Naive thymus-derived CD4-positive, alpha-beta T cell (primary cell): ENCODE results near the gene NTHL1. TPM values are rescaled to one million over a fixed set of nuclear protein-coding genes. Genes with fewer than 3 reads are reported as not detected.

ENCODE experiments used
- ATAC-seq: fragments of 150-1000 bp; cut with Tn5 transposase; 2 replicates; pipeline ENCODE4 v1.10.0; 2021; ENCODE audit warnings: mild to moderate bottlenecking, moderate library complexity
- CTCF ChIA-PET: fragments of 350-600 bp; sonication (Branson Sonifier 250); formaldehyde crosslinking; loops from one replicate; lab custom pipeline; 2021; ENCODE audit warnings: antibody characterized with exemption; lab: Charles Lee
- POLR2A ChIA-PET: fragments of 350-600 bp; sonication (Branson Sonifier 250); formaldehyde crosslinking; loops from one replicate; lab custom pipeline; 2021; ENCODE audit warnings: antibody characterized with exemption, inconsistent platforms; lab: Charles Lee
- DNase-seq, 9 donors: peaks; one replicate each; pipeline versions ENCODE4 v3.0.0 to v3.0.0-alpha.2; 2020 to 2022; ENCODE audit warnings: mixed read lengths in 1 of 9
- H3K27ac ChIP-seq: one replicate; pipeline ENCODE4 v1.7.0; 2013; ENCODE audit warnings: mild to moderate bottlenecking, low read depth, low read length, moderate library complexity
- H3K27me3 ChIP-seq, 2 donors: one replicate each; pipeline ENCODE4 v1.7.0; 2013; ENCODE audit warnings: low read length in 2 of 2, mild to moderate bottlenecking in 2 of 2, moderate library complexity in 2 of 2; ENCODE audit not compliant: control insufficient read depth in 2 of 2, insufficient read depth in 2 of 2
- H3K36me3 ChIP-seq, 3 experiments: 1 replicate in 2 of 3; 2 replicates in 1 of 3; pipeline ENCODE4 v1.7.0; 2013; ENCODE audit warnings: low read length in 3 of 3, mild to moderate bottlenecking in 3 of 3, moderate library complexity in 1 of 3; ENCODE audit not compliant: insufficient read depth in 3 of 3, control insufficient read depth in 2 of 3
- H3K4me1 ChIP-seq, 2 donors: one replicate each; pipeline ENCODE4 v1.7.0; 2013; ENCODE audit warnings: low read length in 2 of 2, mild to moderate bottlenecking in 2 of 2, moderate library complexity in 1 of 2; ENCODE audit not compliant: control insufficient read depth in 2 of 2, insufficient read depth in 2 of 2
- H3K4me3 ChIP-seq: 2 replicates; pipeline ENCODE4 v1.7.0; 2013; ENCODE audit warnings: mild to moderate bottlenecking, low read length
- H3K9me3 ChIP-seq, 3 experiments: 1 replicate in 2 of 3; 2 replicates in 1 of 3; pipeline ENCODE4 v1.7.0; 2013; ENCODE audit warnings: low read length in 3 of 3; ENCODE audit not compliant: control insufficient read depth in 2 of 3
- H3K27ac Mint-ChIP-seq, 9 donors: one replicate each; pipeline ENCODE4 v1.8.0; 2020 to 2022; ENCODE audit warnings: mixed read lengths in 9 of 9, mild to moderate bottlenecking in 8 of 9, moderate library complexity in 5 of 9, inconsistent platforms in 2 of 9
- H3K27me3 Mint-ChIP-seq, 5 donors: one replicate each; pipeline ENCODE4 v1.8.0; 2021 to 2022; ENCODE audit warnings: mixed read lengths in 5 of 5, mild to moderate bottlenecking in 1 of 5
- H3K36me3 Mint-ChIP-seq, 5 donors: one replicate each; pipeline ENCODE4 v1.8.0; 2020 to 2022; ENCODE audit warnings: mixed read lengths in 5 of 5, mild to moderate bottlenecking in 3 of 5, inconsistent platforms in 1 of 5
- H3K4me1 Mint-ChIP-seq, 7 donors: one replicate each; pipeline ENCODE4 v1.8.0; 2020 to 2022; ENCODE audit warnings: mixed read lengths in 7 of 7, mild to moderate bottlenecking in 3 of 7, inconsistent platforms in 1 of 7
- H3K4me3 Mint-ChIP-seq, 10 donors: one replicate each; pipeline ENCODE4 v1.8.0; 2020 to 2022; ENCODE audit warnings: mild to moderate bottlenecking in 10 of 10, mixed read lengths in 10 of 10, moderate library complexity in 6 of 10, inconsistent platforms in 2 of 10
- H3K9me3 Mint-ChIP-seq, 11 donors: one replicate each; pipeline ENCODE4 v1.8.0; 2020 to 2022; ENCODE audit warnings: mixed read lengths in 11 of 11, mild to moderate bottlenecking in 4 of 11, inconsistent platforms in 1 of 11, moderate library complexity in 1 of 11
- intact Hi-C, 2 donors: fragments of 100-400 bp; cut with micrococcal nuclease; formaldehyde crosslinking; loops; one replicate each; pipeline ENCODE4 v1.15.1; 2023
- polyA plus RNA-seq, 2 donors: library from polyadenylated mRNA; unstranded; fragments of 300-500 nt; fragmentation: Illumina TruSeq; gene quantifications; one replicate each; pipeline ENCODE4 v1.2.3, GENCODE V29; 2021
- total RNA-seq, 6 experiments: library from RNA in 5 of 6; stranded (reverse) in 5 of 6; gene quantifications; 1 replicate in 5 of 6; 2 replicates in 1 of 6; pipeline ENCODE4 v1.2.3 and lab custom pipeline; 2021 to 2026

The NTHL1 gene
- total and polyA plus RNA-seq, 7 experiments from 2014 or later, result 4.4 to 27.0 (median 9.4) TPM

DNA sequence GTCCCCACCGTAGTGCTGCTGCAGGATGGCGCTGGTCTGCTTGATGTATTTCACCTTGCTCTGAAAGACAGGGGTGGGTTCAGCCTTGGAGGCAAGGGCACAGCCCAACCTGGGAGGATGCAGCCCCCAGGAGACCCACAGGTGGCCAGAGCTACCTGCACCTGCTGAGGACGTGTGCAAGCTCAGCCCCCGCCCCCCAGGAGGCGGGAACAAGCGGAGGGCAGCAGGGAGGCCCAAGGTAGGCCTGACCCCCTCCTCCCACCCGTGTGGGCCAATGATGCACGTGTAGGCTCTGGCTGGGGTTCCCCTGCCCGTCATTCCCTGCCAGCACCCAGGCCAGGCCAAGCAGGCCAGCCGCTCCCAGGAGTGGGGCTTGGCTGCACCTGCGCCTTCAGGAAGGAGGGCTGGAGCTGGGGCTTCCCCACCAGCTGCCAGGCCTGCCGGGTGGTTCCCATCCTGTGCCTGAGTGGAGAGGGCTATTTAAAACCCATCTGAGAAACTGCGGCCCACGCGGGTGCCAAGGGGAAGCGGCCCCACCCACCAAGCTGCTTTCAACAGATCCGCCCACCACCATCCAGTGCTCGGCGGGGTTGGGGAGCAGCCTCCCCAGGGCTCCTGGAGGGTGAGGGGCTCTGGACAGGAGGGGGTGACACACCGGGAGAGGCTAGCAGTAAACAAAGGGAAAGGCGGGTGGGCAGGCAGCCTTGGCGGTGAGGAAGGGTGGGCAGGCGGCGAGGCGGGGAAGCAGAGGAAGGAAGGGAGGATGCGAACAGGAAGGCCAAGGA, 3.8 kb downstream of the NTHL1 start:
- no peaks in the 10 kb centered on the region for H3K9me3 Mint-ChIP-seq
- peaks cover 13 to 20% (median 15%) of the 10 kb centered on the region in 7 donors for H3K4me1 Mint-ChIP-seq
- ChIA-PET POLR2A (interaction anchor here (0.6 kb wide), 1 partner anchor 559 kb away, joined by 3 read pairs; no protein-coding TSS in a partner anchor), CTCF (no interaction called here)
- H3K9me3 ChIP-seq, result no peaks in the 10 kb centered on the region
- no peak overlapping the region for H3K27ac Mint-ChIP-seq
- intact Hi-C loops, result no loop called here
- no peak for ATAC-seq
- no peaks in the 10 kb centered on the region for H3K27me3 Mint-ChIP-seq
- peaks cover 0 to 8% (median 0%) of the 10 kb centered on the region in 3 experiments for H3K36me3 ChIP-seq
- no peak for DNase-seq
- no peaks in the 10 kb centered on the region for H3K27me3 ChIP-seq
- no peak overlapping the region for H3K4me3 Mint-ChIP-seq
- no peaks in the 10 kb centered on the region for H3K36me3 Mint-ChIP-seq
- no peak overlapping the region for H3K27ac ChIP-seq
- no peak overlapping the region for H3K4me3 ChIP-seq
- peaks cover 6 to 12% of the 10 kb centered on the region in 2 donors for H3K4me1 ChIP-seq

DNA sequence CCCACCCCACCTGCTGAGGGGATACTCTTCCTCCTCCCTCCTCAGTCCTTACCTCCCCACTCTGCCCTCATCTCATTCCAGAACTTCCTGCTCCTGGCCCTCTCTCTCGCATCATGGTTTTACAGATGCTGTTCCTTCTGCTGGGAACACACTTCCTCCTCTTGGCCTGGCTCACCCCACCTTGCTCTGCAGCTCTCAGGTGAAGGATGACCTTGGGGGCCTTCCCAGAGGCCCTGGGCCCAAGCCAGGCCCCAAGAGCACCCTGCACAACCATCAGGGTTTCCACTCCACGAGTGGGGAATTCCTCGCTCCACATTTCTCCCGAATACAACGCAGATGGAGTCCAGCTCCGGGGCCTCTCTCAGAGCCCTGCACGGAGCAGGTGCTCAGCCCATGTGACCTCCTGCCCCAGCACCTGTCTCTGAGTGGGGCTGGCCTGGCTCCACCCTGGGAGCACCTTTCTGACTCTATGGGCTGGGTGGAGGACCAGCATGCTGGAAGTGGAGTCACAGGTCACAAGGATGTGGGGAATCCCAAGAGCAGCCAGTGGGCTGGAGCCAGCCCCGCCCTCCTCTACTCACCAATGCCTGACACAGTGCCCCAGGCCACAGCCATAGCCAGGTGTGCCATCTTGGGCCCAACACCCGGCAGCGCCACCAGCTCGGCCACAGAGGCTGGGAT, 4.5 kb downstream of the NTHL1 start:
- H3K4me3 Mint-ChIP-seq, result no peak overlapping the region
- ChIA-PET CTCF (no interaction called here), POLR2A (interaction anchor here (0.6 kb wide), 1 partner anchor 559 kb away, joined by 3 read pairs; no protein-coding TSS in a partner anchor)
- no peak for ATAC-seq
- peaks cover 0 to 5% of the 10 kb centered on the region in 2 donors for H3K4me1 ChIP-seq
- peaks cover 0 to 8% (median 0%) of the 10 kb centered on the region in 3 experiments for H3K36me3 ChIP-seq
- H3K27ac Mint-ChIP-seq, result no peak overlapping the region
- no peak for DNase-seq
- intact Hi-C loops, result no loop called here
- no peaks in the 10 kb centered on the region for H3K9me3 ChIP-seq
- H3K9me3 Mint-ChIP-seq, result no peaks in the 10 kb centered on the region
- H3K27me3 ChIP-seq, result no peaks in the 10 kb centered on the region
- no peaks in the 10 kb centered on the region for H3K36me3 Mint-ChIP-seq
- no peaks in the 10 kb centered on the region for H3K27me3 Mint-ChIP-seq
- no peak overlapping the region for H3K27ac ChIP-seq
- no peak overlapping the region for H3K4me3 ChIP-seq
- peaks cover 6 to 12% (median 8%) of the 10 kb centered on the region in 7 donors for H3K4me1 Mint-ChIP-seq

DNA sequence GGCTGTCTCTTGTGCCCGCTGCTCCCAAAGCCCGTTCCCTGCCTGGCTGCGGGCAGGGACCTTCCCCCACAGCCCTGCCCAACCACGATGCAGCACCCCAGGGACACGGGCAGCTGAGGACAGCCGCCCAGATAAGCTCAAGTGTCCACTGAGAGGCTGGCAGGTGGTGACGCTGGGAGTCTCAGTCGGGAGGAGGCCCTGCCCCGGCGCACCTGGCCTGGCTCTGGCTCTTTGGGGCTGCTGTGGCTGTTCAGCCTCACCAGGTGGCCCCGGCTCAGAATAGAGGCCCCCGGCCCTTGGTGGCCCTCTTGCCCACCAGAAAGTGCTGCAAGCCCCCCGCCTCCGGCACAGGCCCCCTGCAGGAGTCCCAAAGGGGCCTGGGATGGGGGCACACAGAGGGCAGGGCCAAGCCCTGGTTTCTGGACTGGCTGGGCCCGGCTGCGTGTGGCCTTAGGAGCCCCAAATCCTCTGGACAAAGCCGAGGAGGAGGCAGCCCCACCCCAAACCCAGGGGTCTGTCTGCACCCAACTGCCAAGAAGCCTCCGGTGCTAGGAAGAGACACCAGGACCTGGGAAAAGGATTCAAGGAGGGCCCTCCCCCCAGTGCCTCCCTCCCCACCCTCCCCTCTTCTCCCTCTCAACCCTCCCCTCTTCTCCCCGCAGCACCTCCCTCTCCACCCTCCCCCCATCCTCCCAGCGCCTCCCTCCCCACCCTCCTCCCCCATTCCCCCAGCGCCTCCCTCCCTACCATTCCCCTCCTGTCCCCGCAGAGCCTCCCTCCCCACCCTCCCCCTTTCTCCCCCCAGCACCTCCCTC, 5.3 kb downstream of the NTHL1 start:
- Mint-ChIP-seq H3K9me3 (peaks cover 0 to 1% (median 0%) of the 10 kb centered on the region in 11 donors), H3K4me1 (peaks cover 5 to 11% (median 8%) of the 10 kb centered on the region in 7 donors), H3K36me3 (no peaks in the 10 kb centered on the region), H3K27me3 (no peaks in the 10 kb centered on the region), H3K4me3 (no peak overlapping the region), H3K27ac (no peak overlapping the region)
- H3K9me3 ChIP-seq, result no peaks in the 10 kb centered on the region
- peaks cover 0 to 4% (median 0%) of the 10 kb centered on the region in 3 experiments for H3K36me3 ChIP-seq
- H3K4me3 ChIP-seq, result no peak overlapping the region
- intact Hi-C loops, result no loop called here
- ATAC-seq (no peak), DNase-seq (no peak)
- CTCF ChIA-PET, result no interaction called here
- no peaks in the 10 kb centered on the region for H3K27me3 ChIP-seq
- no peak overlapping the region for H3K27ac ChIP-seq
- H3K4me1 ChIP-seq, result peaks cover 0 to 5% of the 10 kb centered on the region in 2 donors
- POLR2A ChIA-PET, result no interaction called here

DNA sequence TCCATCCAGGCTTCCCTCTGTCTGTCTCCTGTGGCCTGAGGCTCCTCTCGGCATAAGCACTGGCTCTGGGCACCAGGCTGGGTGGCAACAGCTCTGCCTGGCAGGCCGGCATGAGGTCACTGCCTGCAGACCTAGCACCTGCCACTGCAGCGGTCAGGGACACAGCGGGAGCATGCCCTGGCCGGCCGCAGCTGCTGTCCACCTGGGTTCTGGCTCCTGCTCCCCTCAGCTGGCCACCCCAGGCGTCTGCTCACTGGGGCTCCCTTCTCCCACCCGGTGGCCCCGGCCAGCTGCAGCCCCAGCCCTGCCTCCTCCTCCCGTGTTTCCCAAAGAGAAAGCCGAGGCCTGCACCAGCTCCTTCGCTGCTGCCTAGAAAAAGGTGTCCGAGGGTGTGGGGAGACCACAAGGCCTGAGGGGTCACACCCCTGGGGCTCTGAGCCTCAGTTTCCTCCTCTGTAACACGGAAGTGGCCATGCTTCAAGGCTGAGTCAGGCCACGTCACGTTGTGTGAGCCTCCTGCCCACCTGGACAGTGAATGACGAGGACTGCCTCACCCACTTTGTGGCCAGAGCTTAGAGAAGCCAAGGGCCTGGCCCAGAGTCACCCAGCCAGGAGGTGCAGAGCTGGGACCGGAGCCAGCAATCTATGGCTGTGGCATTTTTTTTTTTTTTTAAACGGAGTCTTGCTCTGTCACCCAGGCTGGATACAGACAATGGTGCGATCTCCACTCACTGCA, 6.7 kb downstream of the NTHL1 start:
- POLR2A ChIA-PET, result no interaction called here
- peaks cover 0 to 1% (median 0%) of the 10 kb centered on the region in 11 donors for H3K9me3 Mint-ChIP-seq
- no peak for ATAC-seq
- intact Hi-C loops, result no loop called here
- H3K27me3 Mint-ChIP-seq, result no peaks in the 10 kb centered on the region
- no peaks in the 10 kb centered on the region for H3K36me3 Mint-ChIP-seq
- Histone ChIP-seq H3K27ac (no peak overlapping the region), H3K4me3 (no peak overlapping the region), H3K9me3 (no peaks in the 10 kb centered on the region), H3K36me3 (peaks cover 0 to 4% (median 0%) of the 10 kb centered on the region in 3 experiments), H3K4me1 (no peaks in the 10 kb centered on the region), H3K27me3 (no peaks in the 10 kb centered on the region)
- DNase-seq, result no peak
- H3K27ac Mint-ChIP-seq, result no peak overlapping the region
- CTCF ChIA-PET, result interaction anchor here (0.7 to 0.8 kb wide), 2 partner anchors 17 to 86 kb away, joined by 3 to 4 read pairs; no protein-coding TSS in a partner anchor
- peaks cover 0 to 2% (median 0%) of the 10 kb centered on the region in 7 donors for H3K4me1 Mint-ChIP-seq
- no peak overlapping the region for H3K4me3 Mint-ChIP-seq

DNA sequence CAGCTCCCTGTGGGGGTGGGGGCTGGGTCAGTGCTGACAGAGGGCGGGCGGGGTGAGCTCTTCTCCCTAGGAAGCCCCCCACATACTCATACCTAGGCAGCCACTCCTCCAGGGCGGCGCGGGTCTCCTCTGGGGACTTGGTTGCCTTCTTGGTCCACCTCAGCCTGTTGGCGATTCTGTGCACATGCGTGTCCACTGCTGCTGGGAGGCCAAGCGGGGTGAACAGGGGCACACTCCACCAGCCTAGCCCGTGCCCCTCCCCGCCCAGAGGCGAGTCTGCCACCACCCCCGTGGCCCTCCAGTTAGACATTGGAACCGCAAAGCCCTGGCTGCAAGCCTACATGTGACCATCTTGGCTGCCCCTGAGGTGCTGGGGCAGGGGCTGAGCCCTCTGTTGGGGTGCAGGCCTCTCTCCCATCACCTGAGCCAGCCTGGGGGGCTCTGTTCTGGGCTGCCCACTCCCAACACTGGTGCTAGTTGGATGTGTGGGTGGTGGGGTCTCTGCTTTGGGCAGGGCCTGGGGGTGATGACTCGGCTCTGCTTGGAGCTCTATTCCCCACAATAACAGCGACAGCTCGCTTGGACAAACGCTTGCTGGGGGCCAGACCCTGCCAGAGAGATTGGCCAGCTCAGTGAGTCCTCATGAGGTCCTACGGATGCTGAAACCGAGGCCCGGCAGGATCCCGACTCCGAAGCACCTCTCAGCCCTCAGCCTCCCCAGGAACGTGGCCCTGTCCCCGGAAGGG, 7.4 kb downstream of the NTHL1 start:
- ChIA-PET POLR2A (no interaction called here), CTCF (interaction anchor here (0.8 kb wide), 1 partner anchor 8 kb away, joined by 3 read pairs; the partner anchor contains the start of genes NTHL1 and TSC2)
- Histone ChIP-seq H3K9me3 (no peaks in the 10 kb centered on the region), H3K27ac (no peak overlapping the region), H3K4me3 (no peak overlapping the region), H3K36me3 (peaks cover 0 to 4% (median 0%) of the 10 kb centered on the region in 3 experiments), H3K4me1 (no peaks in the 10 kb centered on the region), H3K27me3 (no peaks in the 10 kb centered on the region)
- DNase-seq (no peak), ATAC-seq (no peak)
- intact Hi-C loops, result no loop called here
- H3K36me3 Mint-ChIP-seq, result no peaks in the 10 kb centered on the region
- H3K4me1 Mint-ChIP-seq, result peaks cover 0 to 2% (median 0%) of the 10 kb centered on the region in 7 donors
- peaks cover 0 to 1% (median 0%) of the 10 kb centered on the region in 11 donors for H3K9me3 Mint-ChIP-seq
- no peak overlapping the region for H3K27ac Mint-ChIP-seq
- no peak overlapping the region for H3K4me3 Mint-ChIP-seq
- H3K27me3 Mint-ChIP-seq, result no peaks in the 10 kb centered on the region
